ENCODE measurements around the gene RTP5.
"Not testable (repeated sequence)": the region's sequence is repeated elsewhere in the genome, so short reads cannot be mapped to it uniquely, and the experiment has no call there.

RTP5 gene

GRCh38 chr2:241902357-241902991 is 32.9 kb downstream of the RTP5 start:
- no peak for DNase-seq (ENCODE audit: low read depth)

- no peak for DNase-seq (ENCODE audit: low read depth)
These were observed 33.8 kb downstream of the RTP5 start for GRCh38 chr2:241903121-241904010.

DNA sequence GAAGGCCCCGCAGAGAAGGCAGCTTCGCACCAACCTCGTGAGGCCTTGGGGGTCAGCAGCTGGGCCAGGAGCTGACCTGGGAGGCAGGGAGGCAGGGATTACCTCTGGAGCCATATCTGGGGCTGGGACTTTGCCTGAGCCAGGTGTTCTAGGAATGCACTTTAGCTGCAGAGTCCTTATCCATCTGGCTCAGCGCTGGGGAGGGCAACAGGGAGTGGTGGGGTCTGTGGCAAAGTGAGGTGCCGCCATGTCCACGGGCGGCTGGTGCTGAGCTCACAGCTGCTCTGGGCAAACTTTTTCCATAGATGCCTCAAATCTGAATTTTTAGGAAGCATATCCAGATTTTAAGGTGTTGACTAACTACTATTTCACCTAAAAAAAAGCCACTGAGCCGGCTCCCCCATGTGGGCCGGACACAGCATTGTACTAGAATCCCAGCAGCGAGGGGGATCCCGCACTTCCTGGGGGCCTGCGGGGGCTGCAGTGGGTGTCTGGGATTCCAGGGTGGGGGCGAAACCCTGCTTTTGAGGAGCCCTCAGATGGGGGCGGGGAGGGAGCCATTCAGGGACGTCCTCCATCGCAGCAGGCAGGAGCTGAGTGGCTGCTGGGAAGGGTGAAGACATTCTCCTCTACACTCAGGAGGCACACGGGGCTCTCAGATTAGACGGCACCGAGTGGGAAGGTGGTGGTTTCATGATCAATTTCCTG is 34.6 kb downstream of the RTP5 start:
- no peak for DNase-seq (ENCODE audit: low read depth)

DNA sequence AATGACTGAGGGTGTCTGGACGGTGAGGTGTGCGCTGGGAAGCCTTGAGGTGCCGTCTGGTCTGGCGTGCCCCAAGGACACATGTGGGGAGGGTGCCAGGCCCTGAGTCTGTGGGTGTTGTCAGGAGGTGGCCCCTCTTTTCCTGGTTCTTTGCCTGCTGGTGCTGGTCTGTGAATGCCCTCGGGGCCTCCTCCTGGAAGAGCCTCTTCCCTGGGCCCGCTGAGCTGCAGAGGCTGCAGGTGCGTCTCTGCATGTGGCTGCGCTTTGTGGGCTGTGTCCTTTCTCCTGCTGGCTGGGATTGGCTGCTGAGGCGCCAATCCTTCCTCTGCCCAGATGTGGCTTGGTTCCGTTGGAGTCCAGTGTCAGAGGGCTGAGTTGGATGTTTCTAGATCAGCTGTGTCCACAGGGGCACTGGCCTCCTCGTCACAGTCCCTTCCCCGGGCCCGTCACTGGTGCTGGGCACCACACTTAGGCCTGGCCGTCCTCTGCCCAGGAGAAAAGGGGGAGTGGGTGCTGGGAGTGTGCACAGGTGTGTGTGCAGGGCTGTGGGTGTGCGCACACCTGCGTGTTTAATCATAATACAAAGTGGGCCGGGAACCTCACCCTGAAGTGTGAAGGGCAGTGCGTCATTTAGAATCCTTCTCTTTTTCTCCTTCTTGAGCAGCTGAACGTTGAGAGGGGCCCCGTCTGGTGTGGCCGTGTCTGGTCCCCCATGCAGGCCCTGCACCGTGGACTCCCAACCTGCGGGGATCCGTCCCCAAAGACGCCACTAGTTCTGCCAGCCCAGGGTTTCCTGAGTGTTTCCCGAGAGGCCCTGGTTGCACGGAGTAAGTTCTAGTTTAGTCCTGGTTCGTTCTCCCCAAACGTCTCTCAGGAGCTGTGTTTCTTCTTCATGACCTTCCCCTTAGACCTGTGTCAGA is 35.5 kb downstream of the RTP5 start:
- no peak for DNase-seq (ENCODE audit: low read depth)

DNA sequence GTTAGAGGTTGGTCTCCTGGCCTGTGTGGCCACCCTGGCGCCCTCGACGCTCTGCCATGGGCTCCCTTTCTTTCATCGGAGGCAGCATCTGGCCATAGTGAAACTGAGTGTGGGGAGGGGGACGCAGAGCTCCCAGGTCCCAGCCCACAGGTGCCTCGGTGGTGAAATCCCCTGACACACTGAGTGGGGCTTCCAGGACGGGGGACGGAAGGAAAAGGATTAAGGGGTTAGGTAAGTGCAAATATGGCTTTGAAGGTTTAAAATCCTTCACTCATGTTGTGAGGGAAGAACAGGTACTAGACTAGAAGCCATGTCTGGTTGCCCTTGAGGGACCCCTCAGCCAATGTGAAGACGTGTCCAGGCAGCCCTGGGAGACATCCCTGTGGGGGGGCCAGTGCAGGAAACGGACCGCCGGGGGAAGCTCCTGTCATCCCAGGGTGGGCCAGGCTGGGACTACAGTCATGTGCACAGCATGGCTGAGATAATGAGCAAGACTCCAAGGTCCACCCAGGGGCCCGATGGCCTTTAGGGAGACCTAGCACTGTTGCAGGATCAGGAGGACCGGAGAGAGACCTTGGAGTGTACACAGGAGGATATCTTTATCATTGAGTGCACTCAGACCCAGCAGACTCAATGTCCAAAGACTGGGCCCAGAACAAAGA is 36.3 kb downstream of the RTP5 start:
- no peak for DNase-seq (ENCODE audit: low read depth)

DNA sequence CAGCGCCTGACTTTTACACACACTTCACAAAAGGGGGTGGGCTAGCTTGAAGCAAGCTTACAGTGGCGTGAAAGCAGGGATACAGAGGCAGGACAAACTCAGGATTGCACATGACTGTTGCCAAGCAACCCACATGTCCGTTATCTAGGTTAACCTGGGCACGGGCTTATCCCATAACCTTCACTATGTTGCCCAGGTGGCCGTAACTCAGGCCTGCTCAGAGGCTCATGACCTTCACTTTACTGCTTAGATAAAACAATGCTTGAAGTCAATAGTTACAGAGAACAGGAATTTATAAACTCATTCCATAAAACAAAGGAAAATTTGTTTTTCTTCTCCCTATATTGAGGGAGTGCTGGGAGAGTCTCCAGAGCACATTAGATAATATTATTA is 36.8 kb downstream of the RTP5 start:
- DNase-seq (ENCODE audit: low read depth) = not testable (repeated sequence)

- no peak for DNase-seq (ENCODE audit: low read depth)
These were observed 37.5 kb downstream of the RTP5 start for GRCh38 chr2:241906826-241907570.

DNA sequence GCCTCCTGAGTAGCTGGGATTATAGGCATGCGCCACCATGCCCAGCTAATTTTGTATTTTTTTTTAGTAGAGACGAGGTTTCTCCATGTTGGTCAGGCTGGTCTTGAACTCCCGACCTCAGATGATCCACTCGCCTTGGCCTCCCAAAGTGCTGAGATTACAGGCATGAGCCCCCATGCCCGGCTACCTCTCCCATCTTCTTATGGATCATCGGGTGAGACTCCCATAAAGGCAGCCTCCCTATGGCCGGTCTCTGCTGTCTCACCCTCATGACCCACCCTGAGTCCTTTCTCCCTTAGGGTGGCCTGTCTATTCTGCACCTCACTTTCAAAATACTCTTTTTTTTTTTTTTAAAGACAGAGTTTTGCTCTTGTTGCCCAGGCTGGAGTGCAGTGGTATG is 38.3 kb downstream of the RTP5 start:
- DNase-seq (ENCODE audit: low read depth) = not testable (repeated sequence)

- no peak for DNase-seq (ENCODE audit: low read depth)
These were observed 39.3 kb downstream of the RTP5 start for GRCh38 chr2:241908686-241909420.

GRCh38 chr2:241909769-241910168 is 40.2 kb downstream of the RTP5 start:
- DNase-seq (ENCODE audit: low read depth) = no peak

GRCh38 chr2:241910604-241911520 is 41.3 kb downstream of the RTP5 start:
- DNase-seq (ENCODE audit: low read depth) = no peak

DNA sequence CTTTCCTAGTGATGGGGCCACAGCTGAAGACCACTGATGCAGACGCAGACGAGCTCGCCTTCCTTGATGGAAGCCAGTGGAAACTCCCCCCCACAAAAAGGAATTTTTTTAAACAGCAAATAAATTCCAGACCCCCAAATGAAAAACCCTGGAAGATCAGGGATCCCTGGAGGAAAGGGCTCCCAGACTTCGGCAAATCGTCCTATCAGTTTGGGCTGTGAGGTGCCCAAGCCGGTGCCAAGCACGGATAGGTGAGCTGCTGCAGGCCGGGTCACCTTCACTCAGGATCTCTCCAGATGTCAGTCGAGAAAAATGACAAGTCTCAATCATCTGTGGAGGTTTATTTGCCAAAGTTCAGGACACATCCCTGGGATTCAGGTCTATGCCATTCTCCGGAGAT is 42.0 kb downstream of the RTP5 start:
- no peak for DNase-seq (ENCODE audit: low read depth)

- DNase-seq (ENCODE audit: low read depth) = no peak
These were observed 42.6 kb downstream of the RTP5 start for GRCh38 chr2:241912021-241912555.

DNA sequence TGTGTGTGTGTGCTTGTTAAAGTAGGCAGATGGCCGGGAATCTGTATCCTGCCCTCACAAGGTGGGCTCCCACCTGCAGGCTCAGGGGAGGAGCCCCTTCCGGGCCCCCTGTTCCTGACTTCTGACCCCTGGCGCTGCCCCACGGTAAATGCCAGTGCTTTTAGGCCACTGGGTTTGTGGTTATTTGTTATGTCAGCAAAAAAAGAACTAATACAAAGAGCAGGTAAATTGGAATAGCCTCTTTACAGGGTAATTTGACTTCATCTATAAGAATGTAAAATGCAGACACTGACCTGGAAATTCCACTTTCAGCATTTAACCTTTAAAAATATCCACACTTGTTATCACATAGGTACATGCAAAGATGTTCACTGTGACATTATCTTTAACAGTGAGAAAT is 44.2 kb downstream of the RTP5 start:
- no peak for DNase-seq (ENCODE audit: low read depth)

DNA sequence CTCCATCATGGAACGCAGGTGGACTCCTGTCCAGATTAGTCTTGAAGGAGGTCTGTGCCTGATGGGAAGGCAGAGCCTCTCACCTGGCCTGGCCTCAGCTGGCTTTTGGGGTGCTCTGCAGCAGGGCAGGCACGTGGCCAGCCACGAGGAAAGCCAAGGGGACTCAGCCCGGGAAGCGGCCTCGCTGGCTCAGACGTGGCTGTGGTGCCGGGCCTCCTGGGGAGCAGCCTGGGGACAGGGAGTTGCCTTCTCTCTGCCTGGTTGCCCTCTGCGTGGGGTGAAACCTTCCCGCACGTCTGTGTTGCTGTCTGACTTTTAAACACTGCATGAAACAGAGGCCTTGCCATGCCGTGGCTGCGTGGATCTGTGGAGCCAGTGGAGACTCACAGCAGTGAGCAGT is 45.0 kb downstream of the RTP5 start:
- DNase-seq (ENCODE audit: low read depth) = no peak

DNA sequence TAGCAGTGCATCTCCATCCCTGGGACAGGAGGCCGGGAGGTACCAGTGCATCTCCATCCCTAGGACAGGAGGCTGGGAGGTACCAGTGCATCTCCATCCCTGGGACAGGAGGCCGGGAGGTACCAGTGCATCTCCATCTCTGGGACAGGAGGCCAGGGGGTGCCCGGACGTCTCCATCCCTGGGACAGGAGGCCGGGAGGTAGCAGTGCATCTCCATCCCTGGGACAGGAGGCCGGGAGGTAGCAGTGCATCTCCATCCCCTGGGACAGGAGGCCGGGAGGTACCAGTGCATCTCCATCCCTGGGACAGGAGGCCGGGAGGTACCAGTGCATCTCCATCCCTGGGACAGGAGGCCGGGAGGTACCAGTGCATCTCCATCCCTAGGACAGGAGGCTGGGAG is 52.1 kb downstream of the RTP5 start:
- DNase-seq (ENCODE audit: low read depth) = not testable (repeated sequence)

GRCh38 chr2:241922411-241922810 is 52.9 kb downstream of the RTP5 start:
- DNase-seq (ENCODE audit: low read depth) = no peak

DNA sequence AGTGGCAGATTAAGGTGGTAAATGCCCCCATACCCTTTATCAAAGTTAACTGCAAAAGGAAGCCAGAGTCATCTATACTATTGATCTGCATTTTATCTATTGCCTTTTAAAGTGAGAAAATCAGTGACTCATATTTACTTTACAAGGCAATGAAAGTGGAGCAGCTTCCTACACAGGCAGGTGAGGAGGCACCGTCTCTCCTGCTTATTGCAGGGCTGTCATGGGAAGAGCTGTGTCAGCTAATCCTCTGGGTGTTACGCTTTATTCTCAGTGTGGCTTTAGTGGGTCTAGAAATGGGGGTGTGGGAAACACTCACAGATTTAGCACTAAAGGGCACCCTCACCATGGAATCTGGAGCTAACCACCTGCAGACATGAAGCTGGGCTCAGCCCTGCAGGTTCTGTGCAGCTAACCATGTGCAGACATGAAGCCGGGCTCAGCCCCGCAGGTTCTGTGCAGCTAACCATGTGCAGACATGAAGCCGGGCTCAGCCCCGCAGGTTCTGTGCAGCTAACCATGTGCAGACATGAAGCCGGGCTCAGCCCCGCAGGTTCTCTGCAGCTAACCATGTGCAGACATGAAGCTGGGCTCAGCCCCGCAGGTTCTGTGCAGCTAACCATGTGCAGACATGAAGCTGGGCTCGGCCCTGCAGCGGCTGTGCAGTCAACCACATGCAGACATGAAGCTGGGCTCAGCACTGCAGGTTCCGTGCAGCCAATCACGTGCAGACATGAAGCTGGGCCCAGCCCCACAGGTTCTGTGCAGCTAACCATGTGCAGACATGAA is 53.5 kb downstream of the RTP5 start:
- not testable (repeated sequence) for DNase-seq (ENCODE audit: low read depth)

Measured in non-pigmented ciliary epithelial cell (primary cell).